ENCODE results near the gene UFC1.

GRCh38 chr1:161182214-161182613 lies 28.4 kb downstream of the UFC1 start:
- TF ChIP-seq SMC3 (conservative IDR thresholded peaks at IDR 0.05; ENCODE audit: poor library complexity) (no peak), CTCF (IDR thresholded peaks at IDR 0.05; ENCODE audit: poor library complexity, severe bottlenecking) (no peak), POLR2AphosphoS5 (IDR thresholded peaks at IDR 0.05) (no peak), EP300 (conservative IDR thresholded peaks at IDR 0.05; ENCODE audit: poor library complexity, severe bottlenecking) (no peak), REST (IDR thresholded peaks at IDR 0.05; ENCODE audit: borderline replicate concordance) (no peak), RAD21 (conservative IDR thresholded peaks at IDR 0.05) (no peak), EZH2 (IDR thresholded peaks at IDR 0.05; ENCODE audit: borderline replicate concordance, insufficient read depth, low read length, poor library complexity, severe bottlenecking) (no peak), MXI1 (conservative IDR thresholded peaks at IDR 0.05; ENCODE audit: poor library complexity, severe bottlenecking) (no peak), TAF1 (IDR thresholded peaks at IDR 0.05; ENCODE audit: low read depth) (no peak)
